ENCODE data around the gene C3orf18. TPM values are rescaled to one million over a fixed set of nuclear protein-coding genes. Genes with fewer than 3 reads are reported as not detected.

C3orf18 gene
- total RNA-seq, 1 donor from 2014 or later = 48.4 TPM

GRCh38 chr3:50564321-50564720 lies 3.2 kb downstream of the C3orf18 start:
- DNase-seq (ENCODE audit: missing footprints) (no peak), ATAC-seq (no peak)
- intact Hi-C loops (cut with DNase I) = no loop called here

DNA sequence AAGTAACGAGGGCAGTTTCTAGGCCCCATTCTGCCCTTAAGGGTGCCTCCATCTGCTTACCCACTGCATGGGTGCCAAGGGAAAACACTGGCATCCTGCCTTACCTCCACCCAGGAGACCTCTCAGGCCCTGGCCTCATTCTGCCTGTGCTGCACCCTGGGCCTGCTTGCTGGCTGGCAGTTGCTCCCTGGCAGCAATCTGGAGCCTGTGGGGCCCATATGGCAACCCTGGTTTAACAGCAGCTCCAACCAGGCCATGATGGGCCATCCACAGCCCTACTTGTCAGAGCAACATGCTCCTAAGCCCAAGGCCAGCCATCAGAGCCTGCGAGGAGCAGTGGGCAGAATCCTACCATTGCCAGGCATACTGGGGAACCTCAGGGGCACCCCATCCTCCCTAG lies 3.7 kb downstream of the C3orf18 start:
- DNase-seq (ENCODE audit: missing footprints) (no peak), ATAC-seq (no peak)
- intact Hi-C loops (cut with DNase I) = no loop called here

DNA sequence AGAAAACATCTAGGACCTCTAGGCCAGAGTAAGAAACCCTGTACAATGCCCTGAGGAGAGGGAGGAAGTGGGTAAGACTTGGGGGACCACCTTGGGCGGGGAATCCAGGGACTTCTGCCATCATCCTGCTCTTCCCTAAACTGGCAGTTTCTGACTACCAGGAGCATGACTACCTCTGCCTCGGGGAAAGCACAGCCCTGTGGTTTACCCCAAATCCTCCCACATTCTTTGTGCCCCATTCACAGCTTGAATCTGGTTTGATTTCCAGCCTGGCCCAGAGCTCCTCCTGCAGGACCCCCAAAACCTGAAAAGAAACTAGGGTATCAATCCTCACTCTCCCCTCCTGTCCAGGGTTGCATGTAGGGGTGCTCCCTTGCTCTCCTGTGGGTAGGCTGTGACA lies 4.7 kb downstream of the C3orf18 start:
- ATAC-seq (no peak), DNase-seq (ENCODE audit: missing footprints) (no peak)
- intact Hi-C loops (cut with DNase I) = no loop called here

- DNase-seq (ENCODE audit: missing footprints) = no peak
- ATAC-seq = peak; percentile 61
- intact Hi-C loops (cut with DNase I) = no loop called here
These were observed 7.8 kb downstream of the C3orf18 start for GRCh38 chr3:50559702-50560101.

- intact Hi-C loops (cut with DNase I) = no loop called here
- ATAC-seq (no peak), DNase-seq (ENCODE audit: missing footprints) (no peak)
These were observed 9.6 kb downstream of the C3orf18 start for GRCh38 chr3:50557915-50558314.

DNA sequence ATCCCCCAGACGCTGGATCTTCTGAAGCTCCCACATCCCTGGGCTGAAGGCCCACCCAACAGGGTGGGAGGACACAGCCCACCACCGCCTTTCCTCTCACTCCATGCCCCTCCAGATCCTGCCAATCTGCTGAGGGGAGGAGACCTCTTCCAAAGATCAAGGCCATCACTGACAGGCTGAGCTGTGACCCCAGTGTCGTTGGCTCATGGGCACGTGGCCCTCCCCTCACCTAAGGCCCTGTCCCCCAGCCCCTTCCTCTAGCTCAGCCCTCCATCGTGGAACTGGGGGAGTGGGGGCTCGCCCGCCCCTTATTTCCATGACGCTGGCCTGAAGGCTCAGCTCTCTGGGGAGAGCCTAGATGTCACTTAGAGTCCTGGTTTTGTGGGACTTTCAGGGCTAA lies 10.4 kb downstream of the C3orf18 start:
- no peak for ATAC-seq
- DNase-seq (ENCODE audit: missing footprints) = no peak
- intact Hi-C loops (cut with DNase I) = no loop called here

DNA sequence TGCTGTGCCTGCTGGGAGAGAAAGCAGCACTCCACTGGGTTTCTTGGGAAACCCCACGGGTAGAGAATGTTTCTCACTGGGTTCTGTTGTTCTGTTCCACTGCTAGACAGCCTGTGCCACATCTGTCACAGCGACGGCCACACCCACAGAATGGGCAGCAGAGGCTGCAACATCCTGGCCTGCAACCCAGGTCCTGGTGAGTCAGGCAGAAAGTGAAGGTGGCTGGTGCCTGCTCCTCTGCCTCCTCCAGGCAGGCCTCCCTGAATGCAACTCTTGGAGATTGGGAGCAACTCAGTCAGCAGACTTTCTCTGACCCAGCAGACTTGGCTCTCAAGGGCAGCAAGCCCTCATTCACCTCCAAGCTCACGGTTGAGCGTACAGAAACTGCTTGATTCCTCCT lies 13.0 kb downstream of the C3orf18 start:
- no peak for ATAC-seq
- intact Hi-C loops (cut with DNase I) = no loop called here
- DNase-seq (ENCODE audit: missing footprints) = no peak

GRCh38 chr3:50552598-50552997 lies 14.9 kb downstream of the C3orf18 start:
- intact Hi-C loops (cut with DNase I) = no loop called here
- ATAC-seq = no peak

DNA sequence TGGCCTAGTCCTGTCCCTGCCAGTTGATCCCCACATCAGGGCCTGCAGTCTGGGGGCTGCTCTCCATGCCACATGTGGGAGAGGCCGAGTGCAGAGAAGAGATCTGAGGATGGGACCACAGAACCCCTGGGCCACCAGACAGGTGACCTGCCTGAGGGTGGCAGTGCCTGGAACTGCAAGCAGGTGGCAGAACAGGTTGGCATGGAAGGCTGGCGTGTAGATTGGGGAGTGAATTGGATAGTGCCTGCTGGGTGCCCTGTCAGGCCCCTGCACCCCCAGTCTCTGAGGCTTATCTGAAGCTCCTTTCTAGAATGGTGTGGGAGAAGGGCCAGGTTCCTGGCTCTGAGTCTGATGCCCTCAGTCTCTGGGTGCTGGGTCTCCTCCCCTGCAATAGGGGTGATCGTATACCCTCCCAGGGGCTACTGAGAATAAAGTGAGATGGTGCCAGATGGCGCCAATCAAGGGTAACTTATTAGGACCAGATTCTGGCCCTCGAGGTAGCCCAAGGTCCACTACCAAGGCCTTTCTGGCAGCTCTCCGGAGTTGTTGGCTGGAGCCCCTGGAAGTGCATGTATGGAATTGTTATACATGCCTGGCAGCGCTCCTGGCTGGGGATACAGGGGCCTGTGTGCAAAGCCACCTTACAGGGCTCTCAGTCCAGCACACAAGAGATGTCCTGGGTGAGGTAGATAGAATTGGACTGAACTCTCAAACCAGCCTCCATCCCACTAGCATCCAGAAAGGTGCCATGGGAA lies 15.7 kb downstream of the C3orf18 start:
- no peak for DNase-seq (ENCODE audit: missing footprints)
- no peak for ATAC-seq
- intact Hi-C loops (cut with DNase I) = no loop called here

More at GRCh38 chr3:50552598-50552997, 14.9 kb downstream of the C3orf18 start:
- DNase-seq (ENCODE audit: missing footprints) = no peak

DNA sequence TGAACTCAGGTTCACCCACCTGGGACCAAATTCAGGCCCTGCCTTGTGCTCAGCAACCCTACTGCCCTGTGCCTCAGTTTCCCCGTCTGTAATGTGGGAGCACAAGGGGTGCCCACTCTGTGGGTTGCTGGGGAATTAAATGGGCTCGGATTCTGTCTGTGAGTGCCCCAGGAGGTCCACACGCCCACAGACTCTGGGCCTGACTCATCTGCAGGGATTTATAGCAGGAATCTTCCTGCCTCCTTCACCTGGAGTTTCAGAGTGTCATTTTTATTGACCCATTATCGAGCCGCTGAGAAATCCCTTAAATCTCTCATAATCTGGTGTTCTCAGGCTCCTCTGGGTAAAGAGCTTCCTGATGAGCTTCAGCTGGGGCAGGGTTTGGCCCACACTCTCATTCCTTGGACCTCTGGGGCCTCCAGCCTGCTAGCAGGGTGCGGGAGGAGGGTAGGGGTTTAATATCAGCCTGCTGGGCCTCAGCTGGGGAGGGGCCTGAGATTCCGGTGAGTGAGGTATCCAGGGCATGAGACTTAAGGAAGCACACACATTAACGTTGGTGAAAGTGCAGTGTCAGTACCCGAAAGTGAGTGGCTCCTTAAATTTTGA lies 16.4 kb downstream of the C3orf18 start:
- DNase-seq (ENCODE audit: missing footprints) (no peak), ATAC-seq (no peak)
- intact Hi-C loops (cut with DNase I) = no loop called here

- DNase-seq (ENCODE audit: missing footprints) (no peak), ATAC-seq (peak; percentile 30)
- intact Hi-C loops (cut with DNase I) = no loop called here
These were observed 17.3 kb downstream of the C3orf18 start for GRCh38 chr3:50550079-50550736.

DNA sequence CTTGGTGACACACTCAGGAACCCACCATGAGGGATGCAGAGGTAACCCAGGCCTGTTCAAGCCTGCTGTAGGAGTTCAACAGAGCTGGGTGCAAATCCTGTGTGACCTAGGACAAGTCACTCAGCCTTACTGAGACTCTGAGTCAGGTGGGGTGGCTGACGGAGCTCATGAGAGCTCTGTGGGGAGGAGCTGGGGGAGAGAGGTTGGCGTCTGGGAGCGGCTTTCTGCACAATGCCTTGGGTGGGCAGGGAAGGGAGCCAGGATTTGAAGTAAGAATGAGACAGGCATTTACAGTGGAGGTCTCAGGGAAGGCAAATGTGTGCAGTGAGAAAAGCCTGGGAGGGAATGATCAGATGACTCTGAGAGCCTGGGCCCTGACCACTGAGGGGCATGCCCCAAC lies 18.3 kb downstream of the C3orf18 start:
- intact Hi-C loops (cut with DNase I) = no loop called here

GRCh38 chr3:50545781-50546180 lies 21.8 kb downstream of the C3orf18 start:
- no peak for ATAC-seq
- intact Hi-C loops (cut with DNase I) = no loop called here

More for the DNA sequence above, 18.3 kb downstream of the C3orf18 start:
- no peak for DNase-seq (ENCODE audit: missing footprints)
- no peak for ATAC-seq

DNA sequence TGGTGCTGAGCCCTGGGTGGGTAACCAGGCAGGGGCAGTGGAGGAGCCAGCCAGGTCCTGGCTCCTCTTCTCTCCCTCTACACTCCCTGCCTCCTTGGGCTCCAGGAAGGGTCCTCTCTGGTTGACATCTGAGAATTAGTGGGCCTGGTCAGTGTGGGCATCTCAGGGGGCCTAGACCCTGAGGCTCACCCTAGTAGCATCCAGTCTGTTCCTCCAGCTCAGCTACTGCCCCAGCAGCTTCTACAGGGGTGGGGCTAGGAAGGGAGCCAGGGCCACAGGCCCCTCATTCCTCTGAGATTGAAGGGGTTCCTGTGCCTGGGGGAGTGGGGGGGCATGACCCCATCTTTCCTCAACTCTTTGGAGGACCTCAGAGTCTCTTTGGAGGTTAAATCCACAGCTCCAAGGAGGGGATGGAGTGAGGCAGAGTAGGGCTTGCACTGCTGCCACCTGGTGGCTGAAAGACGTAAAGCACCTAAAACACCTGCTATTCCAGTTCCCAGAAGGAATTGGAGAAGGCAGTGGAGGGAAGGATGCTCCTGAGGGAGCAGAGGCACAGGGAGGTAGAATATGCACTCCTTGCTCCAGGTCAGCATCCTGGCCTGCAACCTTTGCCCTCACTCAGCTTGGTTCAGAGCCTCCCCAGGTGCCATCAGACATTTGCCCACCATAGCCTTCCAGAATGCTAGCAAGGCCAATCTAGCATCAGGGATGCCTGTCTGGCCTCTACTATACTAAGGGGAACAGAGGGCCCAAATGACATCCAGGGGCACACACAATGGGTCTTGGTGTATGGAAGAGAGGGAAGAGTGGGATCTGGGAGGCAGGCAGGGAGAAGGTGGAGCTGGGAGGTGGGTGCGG lies 25.1 kb downstream of the C3orf18 start:
- DNase-seq (ENCODE audit: missing footprints) (no peak), ATAC-seq (peak; percentile 66)
- intact Hi-C loops (cut with DNase I) = loop anchor here (1.0 kb wide), 2 partner anchors 106 to 192 kb away; partner anchors contain the start of genes CYB561D2 and NPRL2

More at GRCh38 chr3:50545781-50546180, 21.8 kb downstream of the C3orf18 start:
- no peak for DNase-seq (ENCODE audit: missing footprints)

- ATAC-seq (no peak), DNase-seq (ENCODE audit: missing footprints) (no peak)
- intact Hi-C loops (cut with DNase I) = no loop called here
These were observed 27.9 kb downstream of the C3orf18 start for GRCh38 chr3:50539356-50540286.

DNA sequence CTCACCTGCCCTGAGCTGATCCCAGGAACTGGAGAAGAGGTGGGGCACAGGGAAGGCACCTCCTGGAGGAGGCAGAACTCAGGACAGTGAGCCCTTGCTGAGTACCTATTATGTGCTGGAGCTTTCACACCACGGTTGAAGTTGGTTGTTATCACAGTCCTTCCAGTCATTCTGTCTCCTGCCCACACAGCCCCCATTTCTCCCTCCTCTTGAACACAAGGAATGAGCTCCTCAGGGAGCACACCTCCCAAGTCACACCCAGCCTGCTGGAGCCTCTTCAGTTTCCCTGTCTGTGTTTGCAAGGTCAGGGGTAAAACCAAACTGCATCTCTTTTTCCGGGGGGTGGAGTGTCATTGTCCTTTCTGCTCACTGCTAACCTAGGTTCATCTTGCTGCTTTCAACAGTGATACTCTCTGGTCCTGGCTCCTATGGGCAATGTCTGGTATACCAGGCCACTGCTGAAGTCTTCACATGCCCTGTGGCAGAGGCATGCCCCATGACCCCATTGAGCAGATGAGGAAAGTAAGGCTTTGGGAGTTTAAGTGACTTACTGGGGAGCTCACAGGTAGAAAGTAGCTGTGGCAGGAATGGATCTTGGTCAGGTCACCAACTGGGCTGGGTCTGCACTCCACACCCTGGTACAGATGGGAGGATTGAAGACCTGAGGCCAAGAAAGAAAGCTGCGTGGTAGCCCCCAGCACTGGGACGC lies 30.0 kb downstream of the C3orf18 start:
- intact Hi-C loops (cut with DNase I) = no loop called here
- ATAC-seq = no peak
- DNase-seq (ENCODE audit: missing footprints) = no peak

DNA sequence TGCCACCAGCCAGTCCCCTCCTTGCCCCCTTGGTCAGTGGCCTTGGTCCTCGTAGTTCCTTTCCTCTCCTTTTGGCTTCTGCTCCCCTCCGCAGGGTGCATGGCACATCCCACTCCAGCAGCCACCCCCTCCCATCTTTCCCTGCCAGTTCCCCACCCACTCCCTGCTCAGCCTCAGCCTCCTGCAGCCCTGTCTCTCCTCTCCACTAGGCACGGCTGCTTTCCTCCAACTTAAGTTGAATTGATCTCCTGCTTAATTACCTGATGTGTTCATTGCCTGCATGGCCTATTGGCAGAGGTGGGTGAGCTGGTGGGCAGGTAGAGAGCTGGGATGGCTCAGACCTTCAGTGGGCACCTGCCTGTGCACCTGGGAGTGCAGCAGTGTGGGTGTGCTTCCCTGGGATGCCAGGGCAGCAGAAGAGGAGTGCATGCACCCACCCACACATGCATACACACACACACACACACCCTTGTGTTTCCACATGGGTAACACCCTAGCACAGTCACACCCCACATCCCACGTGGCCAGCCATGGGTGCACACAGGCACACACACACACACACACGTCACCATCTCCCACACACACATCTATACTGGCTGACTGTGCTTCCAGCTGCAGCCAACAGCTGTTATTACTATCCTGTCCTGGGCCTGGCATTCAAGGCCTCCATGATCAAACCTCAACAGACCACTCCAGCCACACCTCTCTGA lies 30.9 kb downstream of the C3orf18 start:
- DNase-seq (ENCODE audit: missing footprints) = no peak
- intact Hi-C loops (cut with DNase I) = no loop called here
- ATAC-seq = no peak

Measured in Right ventricle myocardium inferior (tissue), 1 donor.